HG02840 (cell line): Measurements from ENCODE around the gene SHANK3.

Experiments used
- ATAC-seq: cut with Tn5 transposase; IDR thresholded peaks from one replicate; pipeline ENCODE4 v1.9.1; 2021; ENCODE audit warnings: mild to moderate bottlenecking, moderate library complexity, moderate number of reproducible peaks; ENCODE audit not compliant: unreplicated experiment, low FRiP score

SHANK3 gene

DNA sequence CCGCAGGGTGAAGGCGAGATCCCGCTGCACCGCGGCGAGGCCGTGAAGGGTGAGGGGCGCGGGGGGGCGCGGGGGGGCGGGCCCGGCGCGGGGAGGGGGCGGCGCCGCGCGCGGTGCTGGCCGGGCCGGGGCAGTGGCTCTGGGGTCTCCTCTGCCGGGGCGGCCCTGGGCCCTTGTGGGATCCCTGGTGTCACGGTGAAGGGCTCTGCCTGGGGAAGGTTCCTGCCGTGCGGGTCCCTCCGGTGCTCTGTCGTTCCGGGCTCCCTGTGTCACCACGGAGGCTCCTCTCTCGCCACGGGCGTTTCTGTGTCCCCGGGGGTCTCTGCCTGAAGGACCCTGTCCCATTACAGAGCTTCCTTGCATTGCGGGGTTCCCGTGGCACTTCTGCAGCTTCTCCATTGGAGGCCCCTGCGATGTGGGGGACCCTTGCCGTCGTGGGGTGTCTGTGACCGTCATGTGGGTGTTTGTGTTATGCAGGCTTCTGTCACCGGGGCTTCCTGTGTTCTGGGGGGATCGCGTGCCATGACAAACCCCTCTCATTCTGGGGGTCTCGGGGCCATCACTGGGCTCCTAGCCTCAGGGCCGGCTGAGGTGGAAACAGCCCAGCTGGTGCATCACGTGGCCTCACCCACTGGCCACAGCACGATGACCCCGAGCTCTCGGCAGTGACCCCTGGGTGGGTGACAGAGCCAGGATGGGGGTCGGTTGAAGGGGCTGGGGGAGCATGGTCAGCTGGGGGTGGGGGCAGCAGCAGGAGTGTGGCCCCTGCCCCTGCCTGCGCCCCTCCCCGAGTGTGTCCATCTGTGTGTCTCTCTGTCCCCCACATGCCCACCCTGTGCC is 25.3 kb downstream of the SHANK3 start:
- no peak for ATAC-seq

DNA sequence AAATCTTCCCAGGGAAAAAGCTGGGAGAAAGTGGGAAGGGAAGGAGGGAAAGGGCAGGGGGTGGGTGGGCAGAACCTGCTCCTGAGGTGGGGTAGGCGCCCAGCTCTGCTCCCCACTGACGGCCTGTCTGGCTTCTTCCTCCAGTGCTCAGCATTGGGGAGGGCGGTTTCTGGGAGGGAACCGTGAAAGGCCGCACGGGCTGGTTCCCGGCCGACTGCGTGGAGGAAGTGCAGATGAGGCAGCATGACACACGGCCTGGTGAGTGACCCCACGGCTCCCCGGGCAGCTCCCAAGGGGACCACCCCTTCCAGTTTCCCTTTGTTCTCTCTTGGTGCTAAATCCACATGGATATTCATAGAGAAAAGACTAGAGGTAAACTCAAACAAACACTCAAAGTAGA is 25.9 kb downstream of the SHANK3 start:
- no peak for ATAC-seq

GRCh38 chr22:50699001-50699755 is 26.6 kb downstream of the SHANK3 start:
- ATAC-seq: no peak

DNA sequence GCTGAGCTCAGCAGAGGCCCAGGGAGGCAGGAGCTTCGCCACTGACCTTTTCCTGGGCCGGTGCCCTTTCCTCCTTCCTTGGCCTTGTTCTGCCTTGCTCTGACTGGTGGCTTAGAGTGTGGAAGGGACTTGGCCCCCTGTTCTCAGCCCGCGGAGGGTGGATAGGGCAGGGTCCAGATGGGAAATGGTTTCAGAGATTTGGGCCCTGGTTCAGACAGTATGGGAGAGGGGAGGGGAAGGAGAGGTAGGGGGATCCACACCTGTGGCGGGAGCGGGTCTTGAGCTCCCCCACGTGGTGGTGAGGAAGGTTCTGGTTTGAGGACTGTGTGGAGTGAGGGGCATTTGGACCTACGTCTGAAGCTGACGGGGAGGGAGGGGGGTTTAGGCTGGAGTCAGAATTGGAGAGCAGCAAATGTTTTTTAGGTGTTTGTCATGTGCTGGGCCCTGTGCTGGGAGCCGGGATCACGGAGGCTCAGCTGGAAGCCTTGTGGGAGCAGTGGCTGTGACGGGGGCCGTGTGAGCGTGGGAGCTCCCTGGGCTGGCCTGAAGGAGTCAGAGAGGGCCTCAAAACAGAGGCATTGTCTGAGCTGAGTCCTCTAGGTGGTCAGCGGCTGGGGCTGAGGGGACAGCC is 27.2 kb downstream of the SHANK3 start:
- no peak for ATAC-seq

GRCh38 chr22:50700387-50701075 is 27.9 kb downstream of the SHANK3 start:
- ATAC-seq: no peak

- no peak for ATAC-seq
Measured at GRCh38 chr22:50701076-50701419, 28.4 kb downstream of the SHANK3 start.

GRCh38 chr22:50701428-50702154 is 29.0 kb downstream of the SHANK3 start:
- ATAC-seq: no peak

- no peak for ATAC-seq
Measured at GRCh38 chr22:50702261-50702671, 29.6 kb downstream of the SHANK3 start.

DNA sequence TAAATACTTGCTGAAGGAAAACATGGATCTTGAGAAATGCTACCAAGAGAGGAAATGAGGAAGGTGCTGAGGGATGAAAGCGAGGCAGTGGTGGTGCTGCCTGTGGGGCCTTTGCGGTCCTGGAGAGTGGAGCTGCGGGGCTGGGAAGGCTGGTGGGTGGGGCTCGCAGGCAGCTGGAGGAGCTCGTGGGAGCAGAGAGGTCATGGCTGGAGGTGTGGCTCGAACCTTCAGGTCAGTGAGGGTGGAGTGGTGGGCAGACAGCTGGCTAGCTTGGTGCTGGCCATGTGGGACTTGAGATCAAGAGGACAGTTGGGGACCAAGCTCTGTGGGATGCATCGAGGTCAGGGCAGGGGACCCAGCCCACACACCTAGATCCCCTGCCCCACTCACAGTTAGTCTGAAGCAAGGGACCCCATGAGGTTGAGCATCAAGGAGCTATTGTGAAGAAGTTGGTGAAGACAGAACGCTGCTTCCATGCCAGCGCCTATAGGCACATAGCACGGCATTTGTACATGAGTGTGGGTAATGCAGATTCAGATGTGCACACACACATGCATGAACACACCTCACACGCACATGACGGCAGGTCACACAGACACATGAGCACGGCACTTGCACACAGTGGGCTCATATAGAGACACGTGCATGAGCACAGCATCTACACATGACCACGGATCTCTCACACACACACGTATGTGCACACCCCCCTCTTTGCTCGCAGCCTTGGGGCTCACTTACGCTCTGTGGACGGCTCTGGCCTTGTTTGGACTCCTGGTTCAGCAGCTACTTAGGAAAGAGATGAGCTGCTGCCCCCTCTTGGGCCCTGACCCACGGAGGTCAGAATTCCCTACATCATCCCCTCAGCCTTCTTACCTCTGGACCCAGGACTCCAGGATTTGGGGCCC is 30.4 kb downstream of the SHANK3 start:
- no peak for ATAC-seq

GRCh38 chr22:50703726-50704509 is 31.3 kb downstream of the SHANK3 start:
- no peak for ATAC-seq

GRCh38 chr22:50704510-50705218 is 32.0 kb downstream of the SHANK3 start:
- ATAC-seq: no peak

DNA sequence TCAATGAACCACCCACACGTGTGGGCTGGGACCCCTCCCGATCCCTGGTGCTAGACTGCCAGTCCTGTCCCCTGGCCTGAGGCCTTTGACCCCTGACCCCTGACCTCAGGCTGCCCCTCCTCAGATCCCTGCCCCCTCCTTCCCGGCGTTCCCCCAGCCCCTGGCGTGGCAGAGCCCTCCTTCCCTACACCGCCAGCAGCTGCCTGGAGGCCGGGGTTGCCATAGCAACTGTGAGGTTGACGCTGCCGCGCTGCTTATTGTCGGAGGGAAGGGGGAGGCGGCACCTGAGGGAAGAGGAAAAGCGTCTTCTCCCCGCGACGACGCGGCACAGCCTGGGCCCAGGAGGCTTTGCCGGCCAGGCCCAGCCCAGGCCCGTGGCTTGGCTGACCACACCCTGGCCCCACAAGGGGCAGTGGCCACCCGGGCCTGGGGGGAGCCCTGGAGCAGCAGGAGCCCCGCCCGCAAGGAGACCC is 32.6 kb downstream of the SHANK3 start:
- no peak for ATAC-seq

DNA sequence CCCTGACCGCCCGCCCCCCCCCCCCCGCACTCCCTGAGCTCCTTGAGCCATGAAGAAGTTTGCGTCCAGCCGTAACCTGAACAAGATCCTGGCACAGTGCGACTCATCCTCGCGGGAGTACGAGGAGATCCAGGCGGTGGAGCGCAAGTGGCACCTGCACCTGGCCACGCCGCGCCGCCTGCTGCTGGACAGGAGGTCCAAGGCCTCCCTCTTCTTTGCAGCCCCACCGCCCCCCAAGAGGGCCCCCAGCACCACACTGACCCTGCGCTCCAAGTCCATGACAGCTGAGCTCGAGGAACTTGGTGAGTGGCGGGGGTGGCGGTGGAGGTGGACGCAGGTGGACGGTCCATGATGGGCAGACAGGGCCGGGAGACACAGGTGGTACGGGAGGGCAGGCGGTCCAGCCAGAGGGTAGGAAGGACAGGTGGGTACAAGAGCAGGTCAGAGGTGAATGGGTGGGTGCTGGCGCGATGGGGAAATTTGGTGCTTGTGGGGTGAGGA is 33.3 kb downstream of the SHANK3 start:
- no peak for ATAC-seq

DNA sequence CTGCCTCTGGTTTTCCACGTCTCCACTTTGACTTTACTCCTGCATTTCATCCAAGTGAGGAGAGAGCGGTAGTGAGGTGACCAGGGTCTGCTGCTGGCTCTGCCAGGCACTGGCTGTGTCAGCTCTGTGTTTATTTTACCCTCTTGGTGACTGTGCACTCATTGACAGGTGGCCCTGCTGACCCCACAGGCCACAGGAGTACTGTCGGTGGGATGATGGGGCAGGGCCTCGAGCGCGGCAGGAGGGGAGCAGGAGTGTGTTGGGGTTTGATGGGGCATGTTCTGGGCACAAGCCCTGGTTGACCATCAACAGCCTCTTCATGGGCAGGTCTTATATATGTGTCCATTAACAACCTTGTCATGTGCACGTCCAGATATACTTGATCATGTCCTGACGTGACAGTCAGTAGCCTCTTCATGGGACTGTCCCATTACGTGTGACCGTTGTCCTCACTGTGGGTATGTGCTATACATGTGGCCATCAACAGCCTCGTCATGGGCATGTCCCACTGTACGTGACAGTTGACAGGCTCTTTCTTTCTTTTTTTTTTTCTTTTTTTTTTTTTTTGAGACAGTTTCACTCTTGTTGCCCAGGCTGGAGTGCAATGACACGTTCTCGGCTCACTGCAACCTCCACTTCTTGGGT is 34.0 kb downstream of the SHANK3 start:
- no peak for ATAC-seq

GRCh38 chr22:50708474-50708873 is 35.9 kb downstream of the SHANK3 start:
- no peak for ATAC-seq

DNA sequence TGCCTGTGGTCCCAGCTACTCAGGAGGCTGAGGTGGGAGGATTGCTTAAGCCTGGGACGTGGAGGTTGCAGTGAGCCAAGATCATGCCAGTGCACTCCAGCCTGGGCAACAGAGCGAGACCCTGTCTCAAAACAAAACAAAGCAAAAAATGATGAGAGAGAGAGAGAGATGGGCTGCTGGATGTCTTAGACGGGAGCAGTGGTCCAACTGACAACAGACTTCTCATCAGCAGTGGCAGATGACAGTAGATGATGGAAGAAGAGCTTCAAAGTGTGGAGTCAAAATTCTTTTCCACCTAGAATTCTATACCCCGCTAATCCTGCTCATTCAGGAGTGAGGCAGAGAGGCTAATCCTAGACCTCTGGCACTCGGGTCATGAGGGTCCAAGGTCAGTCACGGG is 36.4 kb downstream of the SHANK3 start:
- no peak for ATAC-seq

- no peak for ATAC-seq
Measured at GRCh38 chr22:50710221-50710620, 37.6 kb downstream of the SHANK3 start.
